Measurements from ENCODE around the gene STAC.
"Not testable (repeated sequence)": the region's sequence is repeated elsewhere in the genome, so short reads cannot be mapped to it uniquely, and the experiment has no call there.

The STAC gene

GRCh38 chr3:36476286-36476942, 96.1 kb downstream of the STAC start:
- DNase-seq (ENCODE audit: low read depth in 2 of 2, low spot score in 1 of 2) = no peak

GRCh38 chr3:36477655-36478054, 97.4 kb downstream of the STAC start:
- no peak for DNase-seq (ENCODE audit: low read depth in 2 of 2, low spot score in 1 of 2)

GRCh38 chr3:36480911-36481648, 100.8 kb downstream of the STAC start:
- DNase-seq (ENCODE audit: low read depth in 2 of 2, low spot score in 1 of 2) = no peak

- no peak for DNase-seq (ENCODE audit: low read depth in 2 of 2, low spot score in 1 of 2)
Measured at GRCh38 chr3:36482256-36482655, 102.0 kb downstream of the STAC start.

GRCh38 chr3:36482880-36483279, 102.6 kb downstream of the STAC start:
- no peak for DNase-seq (ENCODE audit: low read depth in 2 of 2, low spot score in 1 of 2)

- DNase-seq (ENCODE audit: low read depth in 2 of 2, low spot score in 1 of 2) = no peak
Measured at GRCh38 chr3:36483709-36484108, 103.4 kb downstream of the STAC start.

- no peak for DNase-seq (ENCODE audit: low read depth in 2 of 2, low spot score in 1 of 2)
Measured at GRCh38 chr3:36484386-36484785, 104.1 kb downstream of the STAC start.

GRCh38 chr3:36486009-36486795, 105.9 kb downstream of the STAC start:
- DNase-seq (ENCODE audit: low read depth in 2 of 2, low spot score in 1 of 2) = no peak

- no peak for DNase-seq (ENCODE audit: low read depth in 2 of 2, low spot score in 1 of 2)
Measured at GRCh38 chr3:36487616-36488015, 107.3 kb downstream of the STAC start.

- DNase-seq (ENCODE audit: low read depth in 2 of 2, low spot score in 1 of 2) = no peak
Measured at GRCh38 chr3:36488077-36488789, 107.9 kb downstream of the STAC start.

GRCh38 chr3:36489101-36489500, 108.8 kb downstream of the STAC start:
- DNase-seq (ENCODE audit: low read depth in 2 of 2, low spot score in 1 of 2) = no peak

- no peak for DNase-seq (ENCODE audit: low read depth in 2 of 2, low spot score in 1 of 2)
Measured at GRCh38 chr3:36489679-36490425, 109.5 kb downstream of the STAC start.

GRCh38 chr3:36493051-36493450, 112.7 kb downstream of the STAC start:
- DNase-seq (ENCODE audit: low read depth in 2 of 2, low spot score in 1 of 2) = no peak

GRCh38 chr3:36494461-36495109, 114.3 kb downstream of the STAC start:
- DNase-seq (ENCODE audit: low read depth in 2 of 2, low spot score in 1 of 2) = no peak

- DNase-seq (ENCODE audit: low read depth in 2 of 2, low spot score in 1 of 2) = no peak
Measured at GRCh38 chr3:36496684-36497633, 116.7 kb downstream of the STAC start.

GRCh38 chr3:36500053-36500452, 119.7 kb downstream of the STAC start:
- DNase-seq (ENCODE audit: low read depth in 2 of 2, low spot score in 1 of 2) = not testable (repeated sequence)

- no peak for DNase-seq (ENCODE audit: low read depth in 2 of 2, low spot score in 1 of 2)
Measured at GRCh38 chr3:36501616-36502015, 121.3 kb downstream of the STAC start.

- no peak for DNase-seq (ENCODE audit: low read depth in 2 of 2, low spot score in 1 of 2)
Measured at GRCh38 chr3:36505393-36505792, 125.1 kb downstream of the STAC start.

Data from stimulated activated CD8-positive, alpha-beta memory T cell treated with anti-CD3 and anti-CD28 coated beads, Interleukin-4, amount 100 ng/mL, for 4 hours (primary cell).